GM12892 (cell line): Measurements from ENCODE around the gene SYT14.

Experiments
- POLR2A ChIP-seq: IDR thresholded peaks from 2 replicates; pipeline ENCODE4 v1.6.1; 2011; ENCODE audit warnings: low read depth, low read length, control low read depth
- POLR2AphosphoS5 ChIP-seq: IDR thresholded peaks from 2 replicates; pipeline ENCODE4 v1.6.1; 2011; ENCODE audit warnings: low read depth, low read length, control low read depth
- TAF1 ChIP-seq: IDR thresholded peaks from 2 replicates; pipeline ENCODE4 v1.6.1; 2011; ENCODE audit warnings: low read depth, mild to moderate bottlenecking, control low read depth, low read length, borderline replicate concordance

GRCh38 chr1:210003501-210003900 is 65.5 kb downstream of the SYT14 start:
- TF ChIP-seq TAF1 (no peak), POLR2A (no peak), POLR2AphosphoS5 (no peak)
